ENCODE data around the gene CHST8.

DNA sequence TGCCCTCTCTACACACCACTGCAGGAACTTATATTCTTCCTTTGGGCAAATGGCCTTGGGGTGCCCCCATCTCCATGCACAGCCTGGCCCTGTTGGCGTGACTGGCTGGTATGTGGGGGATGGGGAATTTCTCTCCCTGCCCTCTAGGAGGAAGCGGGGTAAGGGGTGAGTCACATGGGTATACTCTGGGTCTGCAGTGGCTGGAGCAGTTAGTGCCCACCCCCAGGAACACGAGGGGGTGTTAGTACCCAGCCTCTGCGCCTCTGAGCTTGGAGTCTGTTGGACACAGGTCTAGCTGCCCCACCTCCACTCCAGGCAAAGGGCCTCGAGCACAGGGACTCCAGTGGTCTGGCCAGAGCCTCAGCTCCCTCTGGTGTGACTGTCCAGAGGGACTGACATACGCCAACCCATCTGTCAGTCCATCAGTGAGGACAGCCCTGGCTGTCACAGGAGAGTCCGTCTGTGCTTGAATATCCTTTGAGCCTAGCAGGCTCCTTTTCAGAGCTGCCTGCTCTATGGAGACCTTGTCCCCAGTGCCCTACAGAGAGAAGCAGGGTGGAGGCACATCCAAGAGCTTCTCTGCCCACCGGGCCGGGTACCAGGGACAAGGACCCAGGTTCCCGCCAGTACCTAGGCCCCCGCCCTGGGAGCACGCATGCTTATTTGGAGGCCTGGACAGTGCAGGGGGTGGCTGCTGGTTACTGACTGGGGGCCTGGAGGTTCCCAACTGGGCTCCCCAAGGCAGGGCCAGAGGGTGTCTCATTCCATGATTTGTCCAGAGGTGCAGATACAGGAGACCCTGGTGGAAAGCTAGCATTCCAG lies 66.6 kb downstream of the CHST8 start:
- TF ChIP-seq, protein P1, sequence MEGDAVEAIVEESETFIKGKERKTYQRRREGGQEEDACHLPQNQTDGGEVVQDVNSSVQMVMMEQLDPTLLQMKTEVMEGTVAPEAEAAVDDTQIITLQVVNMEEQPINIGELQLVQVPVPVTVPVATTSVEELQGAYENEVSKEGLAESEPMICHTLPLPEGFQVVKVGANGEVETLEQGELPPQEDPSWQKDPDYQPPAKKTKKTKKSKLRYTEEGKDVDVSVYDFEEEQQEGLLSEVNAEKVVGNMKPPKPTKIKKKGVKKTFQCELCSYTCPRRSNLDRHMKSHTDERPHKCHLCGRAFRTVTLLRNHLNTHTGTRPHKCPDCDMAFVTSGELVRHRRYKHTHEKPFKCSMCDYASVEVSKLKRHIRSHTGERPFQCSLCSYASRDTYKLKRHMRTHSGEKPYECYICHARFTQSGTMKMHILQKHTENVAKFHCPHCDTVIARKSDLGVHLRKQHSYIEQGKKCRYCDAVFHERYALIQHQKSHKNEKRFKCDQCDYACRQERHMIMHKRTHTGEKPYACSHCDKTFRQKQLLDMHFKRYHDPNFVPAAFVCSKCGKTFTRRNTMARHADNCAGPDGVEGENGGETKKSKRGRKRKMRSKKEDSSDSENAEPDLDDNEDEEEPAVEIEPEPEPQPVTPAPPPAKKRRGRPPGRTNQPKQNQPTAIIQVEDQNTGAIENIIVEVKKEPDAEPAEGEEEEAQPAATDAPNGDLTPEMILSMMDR (IDR thresholded peaks at IDR 0.05): no peak
- no peak for TF ChIP-seq POLR2A (IDR thresholded peaks at IDR 0.05; ENCODE audit: low read depth)
- TF ChIP-seq POLR2AphosphoS5 (IDR thresholded peaks at IDR 0.05): no peak
- TF ChIP-seq EP300 (IDR thresholded peaks at IDR 0.05): no peak
